Uterus (tissue), 2 donors: ENCODE measurements around the gene CLEC3B.

ENCODE experiments used
- CTCF ChIP-seq, 4 experiments: fragments of 200-600 bp in 2 of 4; fragments of 450-650 bp in 2 of 4; sonication (generic) in 2 of 4; IDR thresholded peaks; one replicate each; pipeline ENCODE4 v1.5.1; 2016 to 2019; ENCODE audit warnings: antibody characterized with exemption in 4 of 4, mild to moderate bottlenecking in 2 of 4, moderate library complexity in 1 of 4
- POLR2A ChIP-seq, 2 donors: fragments of 450-650 bp; IDR thresholded peaks; one replicate each; pipeline ENCODE4 v1.6.1; 2016; ENCODE audit warnings: antibody characterized with exemption in 2 of 2, mild to moderate bottlenecking in 1 of 2, moderate library complexity in 1 of 2

GRCh38 chr3:45055032-45055410 is 28.9 kb downstream of the CLEC3B start:
- TF ChIP-seq CTCF (IDR thresholded peaks at IDR 0.05) (no peak), POLR2A (IDR thresholded peaks at IDR 0.05) (no peak)
